Spleen (tissue), 11 donors: ENCODE results near the gene EFCAB12. TPM values are rescaled to one million over a fixed set of nuclear protein-coding genes. Genes with fewer than 3 reads are reported as not detected.
"Not testable (repeated sequence)": the region's sequence is repeated elsewhere in the genome, so short reads cannot be mapped to it uniquely, and the experiment has no call there.

ENCODE experiments used
- DNase-seq: peaks from one replicate; pipeline ENCODE4 v3.0.0-alpha.2; 2020
- H3K27ac ChIP-seq, 8 donors: fragments of 200-600 bp; sonication (generic) in 7 of 8; 1 replicate in 4 of 8; 2 replicates in 4 of 8; pipeline versions ENCODE4 v1.5.0 to v1.8.0; 2016 to 2021; ENCODE audit warnings: inconsistent platforms in 4 of 8, mild to moderate bottlenecking in 4 of 8, moderate library complexity in 1 of 8
- H3K27me3 ChIP-seq, 7 donors: fragments of 200-600 bp; sonication (generic) in 6 of 7; replicated peaks in 1 of 7; 1 replicate in 4 of 7; 2 replicates in 3 of 7; pipeline versions ENCODE4 v1.5.0 to v1.8.0; 2016 to 2021; ENCODE audit warnings: inconsistent platforms in 3 of 7, mild to moderate bottlenecking in 1 of 7
- H3K36me3 ChIP-seq, 6 donors: fragments of 200-600 bp; sonication (generic) in 5 of 6; 1 replicate in 4 of 6; 2 replicates in 2 of 6; pipeline versions ENCODE4 v1.5.0 to v1.8.0; 2016 to 2021; ENCODE audit warnings: inconsistent platforms in 2 of 6
- H3K4me1 ChIP-seq, 6 donors: fragments of 200-600 bp; sonication (generic) in 5 of 6; 1 replicate in 3 of 6; 2 replicates in 3 of 6; pipeline versions ENCODE4 v1.5.0 to v1.8.0; 2016 to 2021; ENCODE audit warnings: inconsistent platforms in 3 of 6
- H3K4me3 ChIP-seq, 8 donors: fragments of 200-600 bp; sonication (generic) in 7 of 8; 1 replicate in 4 of 8; 2 replicates in 4 of 8; pipeline versions ENCODE4 v1.5.0 to v1.8.0; 2016 to 2021; ENCODE audit warnings: inconsistent platforms in 4 of 8, mild to moderate bottlenecking in 4 of 8, moderate library complexity in 2 of 8
- H3K9me3 ChIP-seq, 8 donors: fragments of 200-600 bp; sonication (generic) in 7 of 8; 1 replicate in 4 of 8; 2 replicates in 4 of 8; pipeline versions ENCODE4 v1.5.0 to v1.8.0; 2016 to 2021; ENCODE audit warnings: inconsistent platforms in 4 of 8
- CTCF ChIP-seq, 11 experiments: fragments of 200-600 bp in 7 of 11; fragments of 450-650 bp in 4 of 11; sonication (generic) in 4 of 11; IDR thresholded peaks in 8 of 11; conservative IDR thresholded peaks in 3 of 11; 1 replicate in 7 of 11; 2 replicates in 4 of 11; pipeline versions ENCODE4 v1.4.0 to v1.8.0; 2016 to 2021; ENCODE audit warnings: antibody characterized with exemption in 11 of 11, inconsistent platforms in 4 of 11, mild to moderate bottlenecking in 1 of 11
- POLR2A ChIP-seq, 3 donors: fragments of 450-650 bp; IDR thresholded peaks; one replicate each; pipeline ENCODE4 v1.5.1; 2017; ENCODE audit warnings: antibody characterized with exemption in 3 of 3, mild to moderate bottlenecking in 1 of 3
- POLR2AphosphoS5 ChIP-seq, 3 donors: sonication (generic); formaldehyde crosslinking; IDR thresholded peaks; one replicate each; pipeline ENCODE4 v1.5.1; 2017; ENCODE audit warnings: antibody characterized with exemption in 3 of 3
- WGBS, 5 donors: extraction: QIAGEN DNeasy Blood & Tissue Kit in 3 of 5; methylation state at CpG; one replicate each; pipeline versions ENCODE4 v1.1.5 to v1.1.7; 2013 to 2018; 5-methylcytosine and 5-hydroxymethylcytosine counted together
- intact Hi-C: fragments of 100-400 bp; cut with DNase I; formaldehyde crosslinking; loops from one replicate; pipeline ENCODE4 v1.15.0; 2023; ENCODE audit warnings: low total_unique reads
- polyA plus RNA-seq, 3 donors: library from polyadenylated mRNA; stranded (reverse); fragments of 200-250 nt; gene quantifications; one replicate each; pipeline ENCODE4 v1.2.1, GENCODE V29; 2013
- total RNA-seq, 7 donors: library from RNA; depleted of rRNA in 3 of 7; stranded (reverse); fragments of >200 nt in 3 of 7; fragmentation: NEBNext Ultra II Directional in 4 of 7; extraction: Animal tissue kit (Norgen Biotek cat#: 25700) in 4 of 7; gene quantifications; one replicate each; pipeline versions ENCODE4 v1.1.0 to v1.2.1, GENCODE V29; 2016 to 2021
- donor health status: healthy with polysubstance abuse.
- donor health status: DM: no; HTN: no; CAD: no; lungs with moderate emphysema.
- donor health status: DM: no; HTN: no; CAD: no.
- donor health status: Bipolar disorder and iron deficiency.
- donor health status: healthy.
- donor health status: DM: no; HTN: no; CAD: no.
- donor health status: DM: yes; HTN: yes; CAD: no.

Gene EFCAB12
- total and polyA plus RNA-seq, 10 donors = 0.20 to 2.1 (median 1.0) TPM

GRCh38 chr3:129389572-129389937 is 38.9 kb downstream of the EFCAB12 start:
- Histone ChIP-seq H3K27ac (peak overlapping the region in 3 of 8 donors; percentile 15 to 56 (median 42)), H3K36me3 (peaks cover 0 to 93% (median 62%) of the 10 kb centered on the region in 6 donors), H3K4me3 (no peak overlapping the region), H3K4me1 (peaks cover 0 to 6% (median 0%) of the 10 kb centered on the region in 6 donors), H3K9me3 (no peaks in the 10 kb centered on the region), H3K27me3 (no peaks in the 10 kb centered on the region)
- TF ChIP-seq CTCF (IDR thresholded peaks at IDR 0.05 in 8 of 11, conservative IDR thresholded peaks at IDR 0.05 in 3 of 11) (no peak), POLR2A (IDR thresholded peaks at IDR 0.05) (no peak), POLR2AphosphoS5 (IDR thresholded peaks at IDR 0.05) (no peak)
- DNase-seq = no peak
- WGBS, 5 donors = 80 to 86% (median 83%) methylated on average over 3 of the region's 3 CpGs
- intact Hi-C loops = no loop called here

- H3K4me1 ChIP-seq, DNase-seq, H3K27me3 ChIP-seq, H3K9me3 ChIP-seq, H3K4me3 ChIP-seq, intact Hi-C loops: not testable (repeated sequence)
- WGBS, 5 donors = 64 to 82% (median 79%) methylated on average over 8 of the region's 8 CpGs
- Histone ChIP-seq H3K27ac (peak overlapping the region in 3 of 8 donors; percentile 15 to 56 (median 42)), H3K36me3 (peaks cover 0 to 89% (median 61%) of the 10 kb centered on the region in 6 donors)
Measured at GRCh38 chr3:129388791-129389571, 39.5 kb downstream of the EFCAB12 start.

GRCh38 chr3:129387487-129387886 is 40.9 kb downstream of the EFCAB12 start:
- Histone ChIP-seq H3K36me3 (peaks cover 0 to 74% (median 47%) of the 10 kb centered on the region in 6 donors), H3K27me3 (no peaks in the 10 kb centered on the region), H3K27ac (no peak overlapping the region), H3K4me3 (no peak overlapping the region), H3K9me3 (no peaks in the 10 kb centered on the region), H3K4me1 (peaks cover 0 to 10% (median 0%) of the 10 kb centered on the region in 6 donors)
- WGBS, 5 donors = 92 to 99% (median 96%) methylated on average over 5 of the region's 5 CpGs
- intact Hi-C loops = no loop called here
- TF ChIP-seq POLR2AphosphoS5 (IDR thresholded peaks at IDR 0.05) (no peak), CTCF (IDR thresholded peaks at IDR 0.05 in 8 of 11, conservative IDR thresholded peaks at IDR 0.05 in 3 of 11) (no peak), POLR2A (IDR thresholded peaks at IDR 0.05) (no peak)
- no peak for DNase-seq

- H3K4me1 ChIP-seq = peaks cover 0 to 10% (median 0%) of the 10 kb centered on the region in 6 donors
- no peak for TF ChIP-seq POLR2AphosphoS5 (IDR thresholded peaks at IDR 0.05)
- TF ChIP-seq CTCF (IDR thresholded peaks at IDR 0.05 in 8 of 11, conservative IDR thresholded peaks at IDR 0.05 in 3 of 11) = no peak
- TF ChIP-seq POLR2A (IDR thresholded peaks at IDR 0.05) = no peak
- intact Hi-C loops = no loop called here
- DNase-seq = peak; percentile 11
- peaks cover 0 to 69% (median 45%) of the 10 kb centered on the region in 6 donors for H3K36me3 ChIP-seq
- no peaks in the 10 kb centered on the region for H3K27me3 ChIP-seq
- WGBS, 5 donors = 90 to 97% (median 96%) methylated on average over 10 of the region's 10 CpGs
- no peaks in the 10 kb centered on the region for H3K9me3 ChIP-seq
- H3K27ac ChIP-seq = no peak overlapping the region
- H3K4me3 ChIP-seq = no peak overlapping the region
Measured at GRCh38 chr3:129386984-129387383, 41.5 kb downstream of the EFCAB12 start.
